Neural progenitor cell (in vitro differentiated cells): ENCODE results near the gene CALR. TPM values are rescaled to one million over a fixed set of nuclear protein-coding genes. Genes with fewer than 3 reads are reported as not detected.

Experiments
- DNase-seq: peaks from one replicate; pipeline ENCODE4 v3.0.0-alpha.2; 2016; ENCODE audit warnings: low spot score
- H2AFZ ChIP-seq: fragments of 200-600 bp; sonication (generic); replicated peaks from 2 replicates; pipeline ENCODE4 v1.6.1; 2016; ENCODE audit warnings: antibody characterized with exemption
- H3F3A ChIP-seq: fragments of 200-600 bp; sonication (generic); 2 replicates; pipeline ENCODE4 v1.6.1; 2016; ENCODE audit warnings: antibody characterized with exemption, low read depth
- H3K27ac ChIP-seq: fragments of 200-600 bp; sonication (generic); 2 replicates; pipeline ENCODE4 v1.5.1; 2016; ENCODE audit warnings: mild to moderate bottlenecking
- H3K27me3 ChIP-seq: fragments of 200-600 bp; sonication (generic); 2 replicates; pipeline ENCODE4 v1.6.1; 2016; ENCODE audit warnings: mild to moderate bottlenecking, moderate library complexity
- H3K36me3 ChIP-seq: fragments of 200-600 bp; sonication (generic); 2 replicates; pipeline ENCODE4 v1.5.1; 2016
- H3K4me1 ChIP-seq: fragments of 200-600 bp; sonication (generic); 2 replicates; pipeline ENCODE4 v1.6.1; 2016; ENCODE audit warnings: mixed run types
- H3K4me2 ChIP-seq: fragments of 200-600 bp; sonication (generic); 2 replicates; pipeline ENCODE4 v1.6.1; 2016
- H3K4me3 ChIP-seq: fragments of 200-600 bp; sonication (generic); 2 replicates; pipeline ENCODE4 v1.5.1; 2016
- H3K79me2 ChIP-seq: fragments of 200-600 bp; sonication (generic); 2 replicates; pipeline ENCODE4 v1.6.1; 2016; ENCODE audit warnings: low read depth
- H3K9ac ChIP-seq: fragments of 200-600 bp; sonication (generic); 2 replicates; pipeline ENCODE4 v1.6.1; 2016
- H3K9me3 ChIP-seq: fragments of 200-600 bp; sonication (generic); 2 replicates; pipeline ENCODE4 v1.5.1; 2016; ENCODE audit warnings: low read depth
- H4K20me1 ChIP-seq: fragments of 200-600 bp; sonication (generic); 2 replicates; pipeline ENCODE4 v1.6.1; 2016; ENCODE audit warnings: low read depth
- H3K27ac Mint-ChIP-seq: 3 replicates; pipeline ENCODE4 v1.8.0; 2021; ENCODE audit warnings: mixed read lengths
- H3K27me3 Mint-ChIP-seq: 2 replicates; pipeline ENCODE4 v1.8.0; 2022; ENCODE audit warnings: low read depth, mild to moderate bottlenecking, inconsistent platforms, moderate library complexity, mixed read lengths; ENCODE audit not compliant: insufficient read depth
- H3K36me3 Mint-ChIP-seq: 3 replicates; pipeline ENCODE4 v1.8.0; 2021; ENCODE audit warnings: mixed read lengths
- H3K4me1 Mint-ChIP-seq: 3 replicates; pipeline ENCODE4 v1.8.0; 2021; ENCODE audit warnings: mixed read lengths
- H3K4me3 Mint-ChIP-seq: 3 replicates; pipeline ENCODE4 v1.8.0; 2021; ENCODE audit warnings: mild to moderate bottlenecking, moderate library complexity, mixed read lengths
- H3K9me3 Mint-ChIP-seq: 3 replicates; pipeline ENCODE4 v1.8.0; 2020; ENCODE audit warnings: mixed read lengths
- EZH2 ChIP-seq: fragments of 200-600 bp; sonication (generic); IDR thresholded peaks from 2 replicates; pipeline ENCODE4 v1.6.1; 2017; ENCODE audit warnings: antibody characterized with exemption, mild to moderate bottlenecking, moderate library complexity
- EZH2phosphoT487 ChIP-seq: fragments of 200-600 bp; sonication (generic); IDR thresholded peaks from 2 replicates; pipeline ENCODE4 v1.6.1; 2017; ENCODE audit warnings: antibody characterized with exemption
- total RNA-seq: library from RNA; depleted of rRNA; stranded (reverse); fragments of >200 nt; gene quantifications from 2 replicates; pipeline ENCODE4 v1.2.3, GENCODE V29; 2015; ENCODE audit warnings: low replicate concordance
- TF ChIP-seq, protein P1 (sequence below): fragments of 200-600 bp; sonication (generic); IDR thresholded peaks from 2 replicates; pipeline ENCODE4 v1.5.1; 2017; ENCODE audit warnings: antibody characterized with exemption, mild to moderate bottlenecking

Gene CALR
- total RNA-seq, 1 donor from 2014 or later: 437 TPM

GRCh38 chr19:12946731-12947496 lies 8.5 kb downstream of the CALR start:
- TF ChIP-seq, protein P1, sequence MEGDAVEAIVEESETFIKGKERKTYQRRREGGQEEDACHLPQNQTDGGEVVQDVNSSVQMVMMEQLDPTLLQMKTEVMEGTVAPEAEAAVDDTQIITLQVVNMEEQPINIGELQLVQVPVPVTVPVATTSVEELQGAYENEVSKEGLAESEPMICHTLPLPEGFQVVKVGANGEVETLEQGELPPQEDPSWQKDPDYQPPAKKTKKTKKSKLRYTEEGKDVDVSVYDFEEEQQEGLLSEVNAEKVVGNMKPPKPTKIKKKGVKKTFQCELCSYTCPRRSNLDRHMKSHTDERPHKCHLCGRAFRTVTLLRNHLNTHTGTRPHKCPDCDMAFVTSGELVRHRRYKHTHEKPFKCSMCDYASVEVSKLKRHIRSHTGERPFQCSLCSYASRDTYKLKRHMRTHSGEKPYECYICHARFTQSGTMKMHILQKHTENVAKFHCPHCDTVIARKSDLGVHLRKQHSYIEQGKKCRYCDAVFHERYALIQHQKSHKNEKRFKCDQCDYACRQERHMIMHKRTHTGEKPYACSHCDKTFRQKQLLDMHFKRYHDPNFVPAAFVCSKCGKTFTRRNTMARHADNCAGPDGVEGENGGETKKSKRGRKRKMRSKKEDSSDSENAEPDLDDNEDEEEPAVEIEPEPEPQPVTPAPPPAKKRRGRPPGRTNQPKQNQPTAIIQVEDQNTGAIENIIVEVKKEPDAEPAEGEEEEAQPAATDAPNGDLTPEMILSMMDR: no peak
- TF ChIP-seq EZH2: no peak
- no peak for TF ChIP-seq EZH2phosphoT487
- Mint-ChIP-seq H3K36me3 (peaks cover 38% of the 10 kb centered on the region), H3K27ac (peak overlapping the region; percentile 50), H3K9me3 (no peaks in the 10 kb centered on the region), H3K4me1 (peaks cover 18% of the 10 kb centered on the region), H3K4me3 (peak overlapping the region; percentile 94), H3K27me3 (peaks cover 23% of the 10 kb centered on the region)
- Histone ChIP-seq H2AFZ (no peak overlapping the region), H3K9me3 (no peaks in the 10 kb centered on the region), H3K27me3 (no peaks in the 10 kb centered on the region), H3K27ac (peak overlapping the region; percentile 99), H3K4me1 (peaks cover 4% of the 10 kb centered on the region), H3F3A (peaks cover 58% of the 10 kb centered on the region), H3K36me3 (no peaks in the 10 kb centered on the region), H3K79me2 (peaks cover 23% of the 10 kb centered on the region), H3K4me3 (peak overlapping the region; percentile 85), H3K4me2 (peak overlapping the region; percentile 92), H3K9ac (peak overlapping the region; percentile 91), H4K20me1 (peaks cover 15% of the 10 kb centered on the region)
- DNase-seq: no peak

DNA sequence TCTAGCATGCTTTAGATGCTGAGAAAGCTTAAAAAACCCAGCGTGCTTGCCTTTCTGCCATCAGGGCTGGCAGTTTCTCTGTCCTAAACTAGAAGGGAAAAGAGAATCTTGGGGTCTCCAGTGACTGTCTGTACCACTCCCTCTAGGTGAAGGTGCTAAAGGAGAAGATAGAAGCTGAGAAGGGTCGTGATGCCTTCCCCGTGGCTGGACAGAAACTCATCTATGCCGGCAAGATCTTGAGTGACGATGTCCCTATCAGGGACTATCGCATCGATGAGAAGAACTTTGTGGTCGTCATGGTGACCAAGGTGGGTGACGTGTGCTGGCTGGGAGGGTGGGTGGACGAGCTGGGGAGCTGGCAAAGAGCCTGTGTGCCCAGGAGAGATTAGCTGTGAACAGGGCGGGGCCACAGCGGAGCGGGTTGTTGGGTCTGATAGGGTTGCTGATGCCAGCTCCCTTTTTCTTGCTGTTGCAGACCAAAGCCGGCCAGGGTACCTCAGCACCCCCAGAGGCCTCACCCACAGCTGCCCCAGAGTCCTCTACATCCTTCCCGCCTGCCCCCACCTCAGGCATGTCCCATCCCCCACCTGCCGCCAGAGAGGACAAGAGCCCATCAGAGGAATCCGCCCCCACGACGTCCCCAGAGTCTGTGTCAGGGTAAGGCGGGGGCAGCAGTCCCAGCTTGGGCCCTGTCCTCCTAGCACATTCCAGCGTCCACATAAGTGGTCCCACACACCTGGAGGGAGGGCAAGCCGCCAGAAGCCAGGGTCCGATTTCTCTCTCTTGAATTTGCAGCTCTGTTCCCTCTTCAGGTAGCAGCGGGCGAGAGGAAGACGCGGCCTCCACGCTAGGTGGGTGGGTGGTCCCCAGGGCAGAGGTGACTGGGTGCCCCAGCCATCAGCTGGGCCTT lies 9.5 kb downstream of the CALR start:
- H3K27ac ChIP-seq: no peak overlapping the region
- Mint-ChIP-seq H3K4me3 (peak overlapping the region; percentile 50), H3K27ac (no peak overlapping the region), H3K27me3 (peaks cover 20% of the 10 kb centered on the region), H3K36me3 (peaks cover 33% of the 10 kb centered on the region), H3K4me1 (peaks cover 18% of the 10 kb centered on the region), H3K9me3 (no peaks in the 10 kb centered on the region)
- H3K4me3 ChIP-seq: no peak overlapping the region
- H3F3A ChIP-seq: peaks cover 54% of the 10 kb centered on the region
- H2AFZ ChIP-seq: no peak overlapping the region
- no peak overlapping the region for H3K9ac ChIP-seq
- peaks cover 4% of the 10 kb centered on the region for H3K4me1 ChIP-seq
- TF ChIP-seq EZH2phosphoT487 (no peak), EZH2 (no peak)
- TF ChIP-seq, protein P1: no peak
- H3K27me3 ChIP-seq: no peaks in the 10 kb centered on the region
- no peaks in the 10 kb centered on the region for H3K9me3 ChIP-seq
- H3K4me2 ChIP-seq: no peak overlapping the region
- H3K79me2 ChIP-seq: peaks cover 23% of the 10 kb centered on the region
- H4K20me1 ChIP-seq: peaks cover 15% of the 10 kb centered on the region
- DNase-seq: no peak
- H3K36me3 ChIP-seq: no peaks in the 10 kb centered on the region

DNA sequence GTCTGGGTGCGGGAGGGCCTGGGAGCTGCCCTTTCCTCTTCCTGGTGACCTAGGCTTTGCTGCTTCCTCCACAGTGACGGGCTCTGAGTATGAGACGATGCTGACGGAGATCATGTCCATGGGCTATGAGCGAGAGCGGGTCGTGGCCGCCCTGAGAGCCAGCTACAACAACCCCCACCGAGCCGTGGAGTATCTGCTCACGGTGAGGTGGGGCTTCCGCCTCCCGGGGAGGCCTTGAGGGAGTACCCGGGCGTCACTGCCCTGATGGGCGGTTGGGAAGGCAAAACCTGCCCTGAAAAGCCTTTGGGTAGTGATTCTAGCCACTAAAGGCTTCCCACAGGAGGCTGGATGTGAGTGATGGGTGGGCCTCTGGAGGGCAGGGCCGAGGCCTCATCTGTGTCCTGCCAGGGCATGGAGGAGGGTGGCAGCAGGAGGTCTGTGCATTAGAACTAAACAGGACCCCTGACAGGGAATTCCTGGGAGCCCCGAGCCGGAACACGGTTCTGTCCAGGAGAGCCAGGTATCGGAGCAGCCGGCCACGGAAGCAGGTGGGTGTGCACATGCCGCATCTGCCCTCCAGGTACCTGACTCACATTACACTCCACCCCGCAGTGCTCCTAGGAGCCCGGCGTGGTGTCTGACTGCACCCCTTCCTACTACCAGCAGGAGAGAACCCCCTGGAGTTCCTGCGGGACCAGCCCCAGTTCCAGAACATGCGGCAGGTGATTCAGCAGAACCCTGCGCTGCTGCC lies 10.4 kb downstream of the CALR start:
- no peak overlapping the region for H3K27ac ChIP-seq
- no peak overlapping the region for H2AFZ ChIP-seq
- H3K4me3 Mint-ChIP-seq: peak overlapping the region; percentile 50
- H3F3A ChIP-seq: peaks cover 53% of the 10 kb centered on the region
- no peak overlapping the region for H3K4me2 ChIP-seq
- peaks cover 4% of the 10 kb centered on the region for H3K4me1 ChIP-seq
- no peak for DNase-seq
- H3K9me3 Mint-ChIP-seq: no peaks in the 10 kb centered on the region
- H3K4me1 Mint-ChIP-seq: peaks cover 12% of the 10 kb centered on the region
- H3K4me3 ChIP-seq: no peak overlapping the region
- H3K27me3 Mint-ChIP-seq: peaks cover 17% of the 10 kb centered on the region
- H3K27me3 ChIP-seq: no peaks in the 10 kb centered on the region
- H4K20me1 ChIP-seq: peaks cover 24% of the 10 kb centered on the region
- peaks cover 28% of the 10 kb centered on the region for H3K36me3 Mint-ChIP-seq
- H3K79me2 ChIP-seq: peaks cover 23% of the 10 kb centered on the region
- H3K27ac Mint-ChIP-seq: no peak overlapping the region
- no peaks in the 10 kb centered on the region for H3K9me3 ChIP-seq
- no peaks in the 10 kb centered on the region for H3K36me3 ChIP-seq
- TF ChIP-seq EZH2phosphoT487 (no peak), EZH2 (no peak)
- TF ChIP-seq, protein P1: no peak
- no peak overlapping the region for H3K9ac ChIP-seq
